Measurements from ENCODE around the gene RAB11FIP3.
A peak's percentile ranks its signal among the peaks of the same experiment; 100 is the strongest.
"Not testable (repeated sequence)": the region's sequence is repeated elsewhere in the genome, so short reads cannot be mapped to it uniquely, and the experiment has no call there.

RAB11FIP3 gene

DNA sequence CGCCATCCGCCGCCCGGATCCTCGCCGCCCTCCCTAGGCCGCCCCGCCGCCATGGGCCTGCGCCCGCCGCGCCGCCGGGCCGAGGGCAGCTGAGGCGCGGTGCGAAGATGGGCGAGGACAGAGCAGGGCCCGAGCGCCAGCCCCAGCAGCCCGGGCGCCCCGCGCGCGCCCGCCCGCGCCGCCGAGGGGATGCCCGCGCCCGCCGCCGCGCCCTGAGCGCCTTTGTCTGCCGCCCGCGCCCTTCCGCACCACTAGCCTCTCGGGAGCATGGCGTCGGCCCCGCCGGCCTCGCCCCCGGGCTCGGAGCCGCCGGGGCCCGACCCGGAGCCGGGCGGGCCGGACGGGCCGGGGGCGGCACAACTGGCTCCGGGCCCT is 278 bp downstream of the RAB11FIP3 start:
- peak; percentile 31 for DNase-seq

DNA sequence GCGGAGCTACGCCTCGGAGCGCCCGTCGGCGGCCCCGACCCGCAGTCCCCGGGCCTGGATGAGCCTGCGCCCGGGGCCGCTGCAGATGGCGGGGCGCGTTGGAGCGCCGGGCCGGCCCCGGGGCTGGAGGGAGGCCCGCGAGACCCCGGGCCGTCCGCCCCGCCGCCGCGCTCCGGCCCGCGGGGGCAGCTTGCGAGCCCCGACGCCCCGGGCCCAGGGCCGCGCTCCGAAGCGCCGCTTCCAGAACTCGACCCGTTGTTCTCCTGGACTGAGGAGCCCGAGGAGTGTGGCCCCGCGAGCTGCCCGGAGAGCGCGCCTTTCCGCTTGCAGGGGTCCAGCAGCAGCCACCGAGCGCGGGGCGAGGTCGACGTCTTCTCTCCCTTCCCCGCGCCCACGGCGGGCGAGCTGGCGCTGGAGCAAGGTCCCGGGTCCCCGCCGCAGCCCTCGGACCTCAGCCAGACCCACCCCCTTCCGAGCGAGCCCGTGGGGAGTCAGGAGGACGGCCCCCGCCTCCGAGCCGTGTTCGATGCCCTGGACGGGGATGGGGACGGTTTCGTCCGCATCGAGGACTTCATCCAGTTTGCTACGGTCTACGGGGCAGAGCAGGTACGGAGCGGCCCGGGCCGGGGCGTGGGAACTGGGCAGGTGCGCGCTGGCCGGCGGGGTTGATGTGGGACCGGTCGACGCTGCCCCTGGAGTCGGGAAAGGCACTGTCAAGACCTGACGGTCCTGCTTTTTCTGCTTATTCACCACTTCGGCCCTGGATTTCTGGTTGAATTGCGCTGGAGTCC is 861 bp downstream of the RAB11FIP3 start:
- no peak for DNase-seq

DNA sequence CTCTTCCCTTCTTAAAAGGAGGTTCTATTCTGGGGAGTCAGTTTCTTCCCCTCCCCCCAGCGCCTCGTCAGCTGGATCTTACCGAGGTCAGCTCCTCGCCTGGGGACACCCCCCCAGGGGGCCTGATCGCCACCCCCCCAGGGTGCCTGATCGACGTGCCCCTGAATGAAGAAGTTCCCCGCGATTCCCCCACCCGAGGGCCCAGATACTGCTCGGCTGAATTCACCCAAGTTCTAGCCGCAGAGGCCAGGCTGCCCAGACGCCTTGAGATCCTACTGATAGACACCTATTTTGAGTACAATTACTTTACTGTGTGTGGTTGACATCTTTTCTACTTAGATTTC is 1.4 kb downstream of the RAB11FIP3 start:
- DNase-seq = no peak

DNA sequence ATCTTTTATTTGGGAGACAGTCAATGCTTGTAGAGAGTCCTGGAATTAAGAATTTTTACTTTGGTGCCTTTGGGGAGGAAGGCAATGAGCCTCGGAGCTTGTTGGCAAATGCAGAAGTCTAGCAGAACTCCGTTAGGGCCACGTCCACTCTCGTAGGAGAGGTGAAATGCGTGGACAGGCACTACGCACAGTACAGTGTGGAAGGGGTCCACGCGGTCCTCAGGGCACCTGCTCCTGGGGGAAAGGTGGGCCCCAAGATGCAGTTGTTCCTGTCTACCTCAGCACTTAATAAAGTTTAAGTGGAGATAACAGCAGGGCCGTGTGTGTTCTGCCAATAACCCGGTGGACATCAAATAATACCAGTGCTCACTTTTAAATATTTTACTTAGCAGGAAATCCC is 1.8 kb downstream of the RAB11FIP3 start:
- no peak for DNase-seq

DNA sequence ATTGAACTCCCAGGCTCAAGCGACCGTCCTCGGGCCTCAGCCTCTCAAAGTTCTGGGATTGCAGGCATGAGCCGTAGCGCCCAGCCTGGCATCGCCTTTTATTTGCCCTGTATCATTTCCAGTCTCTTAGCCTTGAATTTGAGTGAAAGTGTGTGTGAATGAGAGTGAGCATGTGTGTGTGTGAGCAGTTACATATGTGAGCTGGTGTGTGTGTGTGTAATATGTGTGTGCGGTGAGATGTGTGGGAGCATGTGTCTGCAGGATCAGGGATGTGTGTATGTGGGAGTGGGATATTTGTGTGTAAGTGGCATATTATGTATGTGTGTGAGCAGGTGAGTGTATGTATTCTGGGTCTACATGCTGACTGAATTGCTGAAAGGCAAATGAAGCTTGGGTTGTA is 5.5 kb downstream of the RAB11FIP3 start:
- no peak for DNase-seq

DNA sequence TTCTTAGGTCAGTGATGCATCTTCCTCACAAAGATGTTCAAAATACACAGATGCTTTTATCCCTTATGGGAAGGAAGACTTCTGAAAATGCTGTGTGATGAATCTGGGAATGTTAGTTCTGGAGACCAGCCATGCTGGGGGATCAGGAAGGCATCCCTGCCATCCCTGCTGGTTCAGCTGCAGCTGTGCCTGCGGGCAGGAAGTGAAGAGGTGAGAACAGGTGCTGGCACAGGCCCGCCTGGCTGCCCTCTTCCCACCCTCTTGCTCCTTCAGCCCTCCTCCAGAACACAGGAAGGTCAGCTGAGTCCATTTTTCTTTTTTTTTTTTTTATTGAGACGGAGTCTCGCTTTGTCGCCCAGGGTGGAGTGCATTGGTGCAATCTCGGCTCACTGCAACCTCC is 15.2 kb downstream of the RAB11FIP3 start:
- DNase-seq = no peak

DNA sequence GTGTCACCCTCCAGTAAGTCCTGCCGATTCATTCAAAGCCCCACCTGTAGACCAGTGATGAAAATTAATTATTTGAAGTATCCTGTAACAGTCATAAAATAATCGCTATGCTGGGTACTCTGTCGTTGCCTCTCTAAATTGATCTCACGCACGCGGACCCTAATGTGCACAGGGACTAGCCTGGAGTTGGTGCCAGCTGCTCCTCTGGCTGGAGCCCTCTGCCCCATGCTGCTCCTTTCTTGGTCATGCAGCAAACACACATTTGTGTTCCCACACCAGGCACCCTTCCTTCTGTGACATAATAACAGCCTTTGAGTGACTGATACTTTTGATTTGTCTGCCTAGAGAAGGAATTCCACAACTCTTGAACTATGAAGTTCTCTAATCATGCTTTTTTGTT is 16.0 kb downstream of the RAB11FIP3 start:
- DNase-seq = no peak

DNA sequence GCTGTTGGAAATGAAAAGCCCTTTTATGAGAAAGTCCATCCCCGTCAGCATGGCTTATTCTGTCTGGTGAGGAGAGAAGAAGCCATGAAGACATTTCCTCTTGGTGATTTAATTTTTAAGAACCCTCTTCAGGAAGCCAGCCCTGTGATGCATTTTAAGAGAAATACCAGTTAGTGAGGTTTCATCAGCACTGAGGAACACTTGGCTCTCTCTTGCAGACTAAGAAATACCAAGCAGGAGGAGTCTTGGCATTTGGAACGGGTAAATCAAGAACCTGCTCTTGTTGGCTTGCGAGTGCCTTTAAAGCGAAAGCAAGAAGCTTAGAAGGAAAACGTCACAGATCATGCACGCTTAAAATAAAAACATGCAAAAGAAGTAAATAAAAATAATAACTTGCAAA is 17.5 kb downstream of the RAB11FIP3 start:
- DNase-seq = no peak

DNA sequence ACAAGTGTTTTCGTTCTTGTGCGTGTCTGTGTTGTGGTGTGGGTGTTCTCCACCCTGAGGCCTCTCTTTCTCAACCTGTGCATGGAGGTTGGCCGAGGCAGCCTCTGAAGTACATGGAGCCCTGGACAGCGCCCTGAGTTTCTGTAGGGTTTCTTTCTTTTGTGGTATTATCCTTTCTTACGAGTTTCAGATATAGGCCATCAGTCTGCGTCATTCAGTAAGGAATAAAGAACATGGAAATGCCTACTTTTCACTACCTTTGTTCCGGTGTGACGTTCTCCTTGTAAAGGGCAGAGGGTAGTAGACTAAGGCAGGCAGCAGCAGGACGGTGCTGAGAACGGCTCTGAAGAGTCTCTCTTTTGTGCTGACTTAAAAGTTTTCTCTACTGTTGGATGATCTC is 18.6 kb downstream of the RAB11FIP3 start:
- DNase-seq = no peak

DNA sequence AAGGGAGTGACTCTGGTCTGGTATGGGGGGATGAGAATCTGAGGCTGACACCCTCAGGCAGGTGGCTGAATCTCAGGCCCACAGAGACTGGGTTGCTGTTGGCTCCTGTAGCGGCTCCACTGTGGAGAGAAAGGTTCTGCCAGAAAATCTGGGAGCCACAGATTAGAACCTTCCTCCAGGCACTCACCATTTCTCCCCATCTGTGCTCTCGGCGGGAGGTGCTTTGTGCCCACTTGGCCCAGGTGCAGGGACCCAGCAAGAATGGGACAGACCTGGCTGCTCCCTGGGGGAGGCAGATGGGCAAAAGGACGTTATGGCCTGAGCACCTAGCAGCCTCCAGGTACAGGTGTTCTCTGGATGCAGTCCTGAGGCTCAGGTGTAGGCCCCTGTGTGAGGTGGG is 20.1 kb downstream of the RAB11FIP3 start:
- no peak for DNase-seq

DNA sequence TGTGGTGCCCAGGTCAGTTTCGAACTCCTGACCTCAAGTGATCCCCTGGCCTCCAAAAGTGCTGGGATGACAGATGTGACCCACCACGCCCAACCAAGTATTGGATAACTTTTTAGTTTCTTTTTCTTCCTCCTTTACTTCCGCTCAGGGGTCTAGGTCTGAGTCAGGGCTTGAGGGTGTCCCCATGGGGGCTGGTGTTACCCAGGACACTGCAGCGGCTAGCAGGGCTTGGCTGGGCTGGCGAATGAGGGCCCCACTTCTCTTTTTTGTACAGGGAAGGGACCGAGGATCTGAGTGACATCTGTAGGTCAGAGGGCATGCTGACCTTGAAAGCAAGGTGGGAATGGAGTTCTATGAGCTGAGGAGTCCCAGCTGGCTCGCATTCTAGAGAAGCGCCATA is 24.9 kb downstream of the RAB11FIP3 start:
- DNase-seq = peak; percentile 47

DNA sequence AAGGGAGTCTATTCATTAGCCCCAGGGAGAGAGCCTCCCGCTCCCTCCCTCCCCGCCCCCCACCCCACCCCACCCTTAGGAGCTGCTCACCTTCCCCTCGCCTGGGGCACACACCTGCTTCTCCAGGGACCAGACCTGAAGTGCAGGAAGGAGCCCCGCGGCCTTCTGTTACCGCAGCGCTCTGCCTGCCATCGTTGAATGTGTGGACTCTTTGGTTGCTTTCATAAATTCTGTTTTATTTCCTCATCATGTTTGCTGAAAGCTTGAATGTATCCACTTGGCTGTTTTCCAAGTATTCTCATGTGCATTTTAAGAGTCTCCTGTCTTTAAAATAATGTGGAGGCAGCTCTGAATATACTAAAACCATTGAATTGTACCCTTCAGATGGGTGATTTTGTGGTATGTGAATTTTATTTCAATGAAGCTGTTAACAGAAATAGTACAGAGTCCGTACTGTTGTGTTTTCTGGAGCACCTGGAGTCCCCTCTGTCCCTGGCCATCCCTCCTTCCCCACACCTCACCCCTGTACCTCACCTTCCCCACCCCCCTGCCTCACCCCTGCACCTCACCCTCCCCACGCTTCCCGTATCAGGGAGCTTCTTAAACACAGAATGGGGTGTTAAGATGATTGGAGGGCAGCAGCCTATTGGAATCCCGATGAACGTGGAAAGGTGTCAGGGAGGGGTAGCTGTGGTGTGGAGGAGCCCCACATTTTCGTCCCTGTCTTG is 25.5 kb downstream of the RAB11FIP3 start:
- no peak for DNase-seq

DNA sequence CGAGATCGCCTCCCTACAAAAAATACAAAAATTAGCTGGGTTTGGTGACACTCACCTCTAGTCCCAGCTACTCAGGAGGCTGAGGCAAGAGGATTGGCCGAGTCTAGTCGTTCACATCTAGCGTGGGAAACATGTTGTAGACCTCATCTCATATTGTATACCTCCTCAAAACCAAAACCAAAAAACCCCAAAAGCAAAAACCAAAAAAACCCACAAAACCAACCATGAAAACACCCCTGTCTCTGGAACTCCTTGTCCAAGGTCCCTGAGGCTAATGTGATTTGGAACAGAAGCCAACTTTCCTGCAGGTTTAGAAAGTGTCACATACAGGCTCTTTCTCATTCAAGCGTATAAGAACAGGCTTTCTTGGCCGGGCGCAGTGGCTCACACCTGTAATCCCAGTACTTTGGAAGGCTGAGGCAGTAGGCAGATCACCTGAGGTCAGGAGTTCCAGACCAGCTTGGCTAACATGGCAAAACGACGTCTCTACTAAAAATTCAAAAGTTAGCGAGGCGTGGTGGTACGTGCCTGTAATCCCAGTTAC is 29.0 kb downstream of the RAB11FIP3 start:
- no peak for DNase-seq

DNA sequence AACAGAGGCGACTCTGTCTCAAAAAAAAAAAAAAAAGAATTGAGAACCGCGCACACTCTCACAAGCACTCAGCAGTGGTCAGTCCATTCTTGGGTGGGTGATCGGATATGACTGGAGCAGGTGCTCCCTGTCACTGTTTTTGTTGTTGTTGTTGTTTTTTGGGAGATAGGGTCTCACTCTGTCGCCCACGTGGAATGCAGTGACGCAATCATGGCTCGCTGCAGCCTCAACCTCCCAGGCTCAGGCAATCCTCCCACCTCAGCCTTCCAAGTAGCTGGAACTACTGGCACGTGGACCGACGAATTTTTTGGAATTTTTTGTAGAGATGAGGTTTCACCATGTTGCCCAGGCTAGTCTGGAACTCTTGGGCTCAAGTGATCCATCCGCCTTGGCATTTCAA is 30.0 kb downstream of the RAB11FIP3 start:
- DNase-seq = no peak

DNA sequence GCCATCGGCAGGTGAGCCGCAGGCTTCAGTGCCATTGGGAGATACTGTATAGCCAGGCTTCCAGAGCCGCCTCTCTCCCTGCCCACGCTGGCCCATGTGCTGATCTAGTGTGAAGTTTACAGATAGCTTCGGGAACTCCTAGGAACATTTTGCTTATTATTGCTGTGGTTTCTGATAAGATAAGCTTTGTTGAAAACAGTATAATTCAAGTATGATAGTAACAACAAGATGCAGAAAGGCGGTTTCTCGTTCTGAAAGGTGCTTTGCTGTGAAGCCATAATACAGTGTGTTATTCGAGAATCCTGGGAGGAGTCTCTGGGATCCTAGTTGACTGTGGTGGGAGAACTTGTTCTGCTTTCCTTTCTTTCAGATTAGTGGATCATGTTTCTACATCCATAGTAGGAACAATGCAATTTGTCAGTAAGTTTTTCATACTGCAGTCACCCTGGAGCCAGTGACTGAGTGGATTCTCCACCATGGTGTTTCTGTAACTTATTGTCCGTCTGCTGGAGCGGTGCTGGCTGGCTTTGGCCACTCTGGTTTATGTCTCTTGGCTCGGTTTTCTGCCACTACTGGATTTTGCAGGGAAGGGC is 31.5 kb downstream of the RAB11FIP3 start:
- no peak for DNase-seq

DNA sequence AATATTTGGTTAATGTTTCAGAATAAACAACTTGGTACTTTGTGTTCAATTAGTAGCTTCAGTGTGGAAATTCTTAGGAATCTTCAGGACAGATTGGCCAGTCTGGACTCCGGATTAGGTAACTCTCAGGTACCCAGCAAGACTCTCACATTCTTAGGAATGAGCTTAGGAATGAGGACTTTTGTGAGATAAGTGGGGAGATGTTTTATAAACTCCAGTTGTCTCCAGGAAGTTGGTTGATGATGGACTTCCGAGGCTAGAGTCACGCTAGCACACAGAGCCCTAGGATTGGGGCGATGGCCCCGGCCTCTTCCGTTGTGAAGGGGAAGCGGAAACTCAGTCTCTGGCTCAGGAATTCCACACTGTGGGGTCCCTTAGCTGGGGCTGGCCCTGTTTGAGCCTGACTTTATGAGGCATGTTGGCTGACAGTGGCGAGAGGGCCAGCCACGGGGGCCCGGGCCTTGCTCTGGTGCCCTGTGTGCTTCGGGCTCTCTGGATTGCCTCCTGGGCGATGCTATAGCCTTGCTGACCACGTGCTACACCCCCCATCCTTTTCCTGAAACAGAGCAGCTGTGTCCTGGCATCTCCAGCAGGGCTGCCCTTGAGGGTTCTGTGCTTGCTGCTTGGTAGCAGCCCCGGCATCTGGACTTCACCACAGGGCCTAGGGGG is 32.4 kb downstream of the RAB11FIP3 start:
- DNase-seq = no peak

DNA sequence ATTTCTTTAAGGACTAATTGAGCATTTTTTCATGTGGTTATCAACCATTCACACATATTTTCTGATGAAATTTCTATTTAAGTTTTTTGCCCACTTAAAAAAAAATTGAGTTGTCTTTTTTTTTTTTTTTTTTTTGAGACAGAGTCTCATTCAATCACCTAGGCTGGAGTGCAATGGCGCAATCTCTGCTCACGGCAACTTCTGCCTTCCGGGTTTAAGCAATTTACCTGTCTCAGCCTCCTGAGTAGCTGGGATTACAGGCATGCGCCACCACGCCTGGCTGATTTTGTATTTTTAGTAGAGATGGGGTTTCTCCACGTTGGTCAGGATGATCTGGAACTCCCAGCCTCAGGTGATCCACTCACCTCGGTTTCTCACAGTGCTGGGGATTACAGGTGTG is 34.3 kb downstream of the RAB11FIP3 start:
- DNase-seq = no peak

DNA sequence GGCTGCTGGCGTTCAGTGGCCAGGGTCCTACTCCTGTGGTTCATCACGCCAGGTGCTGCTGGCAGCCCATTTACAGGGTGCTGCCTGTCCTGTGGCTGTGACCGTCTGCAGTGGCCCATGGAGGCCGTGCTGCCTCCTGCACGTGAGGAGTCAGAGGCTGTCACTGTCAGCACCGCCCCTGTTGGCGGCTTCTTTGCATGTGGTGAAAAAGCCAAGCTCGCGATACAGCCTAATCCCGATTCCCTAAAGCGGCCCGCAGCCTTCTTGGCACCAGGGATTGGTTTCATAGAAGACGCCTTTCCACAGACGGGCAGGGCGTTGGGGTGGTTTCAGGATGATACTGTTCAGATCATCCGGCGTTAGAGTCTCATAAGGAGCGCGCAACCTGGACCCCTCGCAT is 35.3 kb downstream of the RAB11FIP3 start:
- no peak for DNase-seq

DNA sequence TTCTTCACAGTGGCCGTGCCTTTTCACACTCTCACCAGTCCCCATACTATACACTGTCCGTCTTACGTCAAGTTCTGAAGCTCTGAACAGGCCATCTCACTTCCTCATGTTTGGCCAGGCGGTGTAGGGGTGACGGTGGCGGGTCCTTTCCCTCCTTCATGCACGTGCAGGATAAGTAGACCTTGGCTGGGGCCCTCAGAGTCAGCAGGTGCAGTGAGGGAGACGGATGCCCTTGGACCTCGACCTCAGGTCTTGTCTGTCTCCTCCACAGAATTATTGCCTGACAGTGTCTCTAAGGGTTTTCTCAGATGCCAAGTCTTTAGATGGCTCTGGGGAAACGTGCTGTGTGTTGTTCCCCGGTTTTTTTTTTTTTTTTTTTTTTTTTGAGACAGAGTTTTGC is 37.6 kb downstream of the RAB11FIP3 start:
- no peak for DNase-seq

DNA sequence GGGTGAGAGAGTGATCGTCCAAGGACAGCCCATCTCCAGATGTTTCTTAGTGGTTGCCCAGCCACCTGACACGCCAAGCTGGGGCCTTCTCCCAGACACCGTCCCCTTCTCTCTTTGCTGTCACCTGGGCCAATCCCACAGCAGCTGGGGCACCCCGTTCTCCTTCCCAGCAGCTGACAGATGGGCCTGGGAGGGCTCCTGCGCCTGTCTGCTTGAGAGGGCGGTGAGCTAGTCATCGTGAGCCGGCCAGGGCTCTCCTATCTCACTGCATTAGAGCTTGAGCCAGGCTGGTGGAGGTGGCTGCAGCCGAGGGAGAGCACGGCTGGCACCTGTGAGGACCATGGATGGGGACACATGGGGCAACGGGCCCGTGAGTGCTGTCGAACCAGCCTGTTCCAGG is 41.2 kb downstream of the RAB11FIP3 start:
- DNase-seq = no peak

DNA sequence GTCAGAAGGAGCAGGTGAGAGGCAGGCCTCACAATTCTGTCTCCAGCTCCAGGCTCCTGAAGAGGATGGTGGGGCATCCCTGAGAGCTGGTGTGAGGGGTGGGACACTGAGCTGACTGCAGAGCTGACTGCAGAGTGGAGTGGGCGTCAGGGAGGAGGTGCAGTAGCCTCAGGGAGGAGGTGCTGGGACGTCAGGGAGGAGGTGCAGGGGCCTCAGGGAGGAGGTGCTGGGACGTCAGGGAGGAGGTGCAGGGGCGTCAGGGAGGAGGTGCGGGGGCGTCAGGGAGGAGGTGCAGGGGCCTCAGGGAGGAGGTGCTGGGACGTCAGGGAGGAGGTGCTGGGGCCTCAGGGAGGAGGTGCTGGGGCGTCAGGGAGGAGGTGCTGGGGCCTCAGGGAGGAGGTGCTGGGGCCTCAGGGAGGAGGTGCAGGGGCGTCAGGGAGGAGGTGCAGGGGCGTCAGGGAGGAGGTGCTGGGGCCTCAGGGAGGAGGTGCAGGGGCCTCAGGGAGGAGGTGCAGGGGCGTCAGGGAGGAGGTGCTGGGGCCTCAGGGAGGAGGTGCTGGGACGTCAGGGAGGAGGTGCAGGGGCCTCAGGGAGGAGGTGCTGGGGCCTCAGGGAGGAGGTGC is 41.9 kb downstream of the RAB11FIP3 start:
- DNase-seq = not testable (repeated sequence)

DNA sequence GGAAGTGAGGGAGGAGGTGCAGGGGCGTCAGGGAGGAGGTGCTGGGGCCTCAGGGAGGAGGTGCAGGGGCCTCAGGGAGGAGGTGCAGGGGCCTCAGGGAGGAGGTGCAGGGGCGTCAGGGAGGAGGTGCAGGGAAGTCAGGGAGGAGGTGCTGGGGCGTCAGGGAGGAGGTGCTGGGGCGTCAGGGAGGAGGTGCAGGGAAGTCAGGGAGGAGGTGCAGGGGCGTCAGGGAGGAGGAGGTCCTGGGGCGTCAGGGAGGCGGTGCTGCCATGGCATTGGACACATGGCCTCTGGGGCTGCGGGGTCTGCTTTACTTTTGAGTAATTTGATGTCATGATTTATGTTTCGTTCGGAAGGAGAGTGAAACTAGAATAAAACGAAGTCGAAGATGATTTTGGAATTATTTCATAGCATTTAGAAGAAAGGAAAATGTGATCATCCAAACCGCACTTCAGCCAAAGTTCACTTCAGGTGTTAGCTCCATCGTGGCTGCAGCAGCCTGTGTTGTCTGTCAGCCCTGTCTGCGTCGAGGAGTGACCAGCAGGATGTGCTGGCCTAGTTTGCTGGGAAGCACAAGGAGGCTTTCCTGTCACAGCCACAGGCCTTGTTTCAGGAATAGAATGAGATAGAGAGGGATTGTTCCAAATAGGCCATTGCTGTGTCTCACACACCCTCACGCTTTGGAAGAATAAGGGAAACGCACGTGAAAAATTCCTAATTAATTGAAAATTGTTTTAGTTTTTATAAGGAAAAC is 42.8 kb downstream of the RAB11FIP3 start:
- DNase-seq = no peak

All from suppressor macrophage treated with lipopolysaccharide for 4 hours (primary cell).